GM12872 (cell line): ENCODE measurements around the gene ARHGAP29.

ENCODE experiments used
- TF ChIP-seq, protein P1 (sequence below): IDR thresholded peaks from 3 replicates; pipeline ENCODE4 v1.5.1; 2011; ENCODE audit warnings: low read depth, mild to moderate bottlenecking, low read length, moderate library complexity; ENCODE audit not compliant: insufficient read depth

ARHGAP29 gene

DNA sequence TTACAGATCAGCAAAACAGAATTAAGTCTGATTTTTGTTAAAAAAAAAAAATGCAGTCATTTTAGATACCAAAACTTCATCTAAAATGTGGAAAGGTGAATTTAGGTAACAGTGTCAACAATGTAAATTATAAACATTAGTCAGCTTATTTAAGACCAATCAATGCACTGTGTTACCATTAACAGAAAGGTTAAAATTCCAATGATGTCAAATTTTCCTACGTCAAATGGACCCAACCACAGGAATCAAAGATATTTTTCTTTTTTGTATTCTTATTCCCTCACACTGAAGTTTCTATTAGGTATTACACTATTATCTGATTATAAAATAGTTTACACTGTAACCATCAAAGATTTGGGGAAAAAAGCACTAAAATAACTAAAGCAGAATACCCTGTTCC, 6.5 kb downstream of the ARHGAP29 start:
- TF ChIP-seq, protein P1, sequence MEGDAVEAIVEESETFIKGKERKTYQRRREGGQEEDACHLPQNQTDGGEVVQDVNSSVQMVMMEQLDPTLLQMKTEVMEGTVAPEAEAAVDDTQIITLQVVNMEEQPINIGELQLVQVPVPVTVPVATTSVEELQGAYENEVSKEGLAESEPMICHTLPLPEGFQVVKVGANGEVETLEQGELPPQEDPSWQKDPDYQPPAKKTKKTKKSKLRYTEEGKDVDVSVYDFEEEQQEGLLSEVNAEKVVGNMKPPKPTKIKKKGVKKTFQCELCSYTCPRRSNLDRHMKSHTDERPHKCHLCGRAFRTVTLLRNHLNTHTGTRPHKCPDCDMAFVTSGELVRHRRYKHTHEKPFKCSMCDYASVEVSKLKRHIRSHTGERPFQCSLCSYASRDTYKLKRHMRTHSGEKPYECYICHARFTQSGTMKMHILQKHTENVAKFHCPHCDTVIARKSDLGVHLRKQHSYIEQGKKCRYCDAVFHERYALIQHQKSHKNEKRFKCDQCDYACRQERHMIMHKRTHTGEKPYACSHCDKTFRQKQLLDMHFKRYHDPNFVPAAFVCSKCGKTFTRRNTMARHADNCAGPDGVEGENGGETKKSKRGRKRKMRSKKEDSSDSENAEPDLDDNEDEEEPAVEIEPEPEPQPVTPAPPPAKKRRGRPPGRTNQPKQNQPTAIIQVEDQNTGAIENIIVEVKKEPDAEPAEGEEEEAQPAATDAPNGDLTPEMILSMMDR, result no peak

DNA sequence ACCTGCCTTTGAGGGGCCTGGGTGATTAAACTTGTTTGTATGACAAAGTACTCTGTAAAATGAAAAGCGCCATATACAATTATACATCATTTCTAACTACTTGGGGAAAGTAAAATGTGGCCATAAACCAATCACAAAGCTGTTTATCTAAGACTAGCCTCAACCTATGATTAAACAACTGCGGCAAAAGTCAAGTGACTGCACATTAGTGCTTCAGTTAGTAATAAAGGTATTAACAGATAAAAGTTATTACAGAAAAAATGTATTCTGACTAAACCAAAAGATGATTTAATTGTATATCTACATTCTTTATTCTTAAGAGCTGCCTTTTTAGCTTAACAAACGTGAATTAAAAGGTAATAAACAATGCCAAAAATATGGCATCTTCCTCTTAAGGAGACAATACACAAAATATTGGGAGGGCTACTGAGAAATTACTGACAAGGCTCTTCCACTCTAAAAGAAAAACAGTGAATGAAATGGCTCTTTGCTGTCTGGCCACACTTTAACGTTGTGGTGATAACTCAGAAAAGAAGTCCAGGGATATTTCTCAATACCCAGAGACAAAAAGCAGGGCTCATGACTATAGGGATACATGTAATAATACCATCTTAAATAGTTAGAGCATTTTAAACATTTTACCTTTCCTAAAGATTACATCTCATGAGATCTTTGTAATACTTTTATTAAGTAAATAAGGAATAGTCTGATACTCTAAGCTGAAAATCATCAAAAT, 8.6 kb downstream of the ARHGAP29 start:
- TF ChIP-seq, protein P1, result no peak

DNA sequence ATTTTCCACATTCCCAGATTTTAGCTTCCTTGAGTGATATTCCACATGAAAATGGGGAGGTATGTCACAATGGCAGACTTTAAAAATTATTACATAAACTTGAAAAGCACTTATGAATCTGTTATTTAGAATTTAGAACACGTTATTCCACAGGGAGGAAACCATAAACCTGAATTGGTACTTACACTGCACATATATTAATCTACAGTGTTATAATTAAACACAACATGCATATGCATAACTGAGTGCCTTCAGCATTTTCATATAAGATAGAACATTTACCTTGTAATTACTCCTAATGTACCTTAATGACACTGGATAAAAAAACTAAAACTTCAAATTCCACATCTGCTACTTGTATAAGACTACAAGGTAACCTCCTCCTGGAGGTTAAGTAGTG, 9.8 kb downstream of the ARHGAP29 start:
- TF ChIP-seq, protein P1, result no peak

DNA sequence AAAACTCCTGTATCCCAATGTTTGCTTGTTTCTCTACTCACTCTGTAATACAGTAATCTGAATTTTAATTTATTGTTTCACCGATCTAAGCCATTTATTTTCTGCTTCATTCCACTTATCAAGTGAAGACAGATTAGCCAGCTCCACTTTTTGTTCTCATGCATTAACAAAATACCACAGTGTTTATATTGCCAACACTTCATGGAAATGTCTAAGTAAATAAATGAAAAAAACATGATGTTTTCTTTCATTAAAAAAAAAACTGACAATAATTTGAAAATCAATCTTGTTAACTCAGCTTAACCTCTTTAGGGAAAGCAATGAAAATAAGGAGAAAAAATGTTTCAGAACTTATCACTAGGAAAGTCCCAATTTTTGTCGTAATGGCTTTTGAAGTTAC, 11.5 kb downstream of the ARHGAP29 start:
- TF ChIP-seq, protein P1, result no peak

DNA sequence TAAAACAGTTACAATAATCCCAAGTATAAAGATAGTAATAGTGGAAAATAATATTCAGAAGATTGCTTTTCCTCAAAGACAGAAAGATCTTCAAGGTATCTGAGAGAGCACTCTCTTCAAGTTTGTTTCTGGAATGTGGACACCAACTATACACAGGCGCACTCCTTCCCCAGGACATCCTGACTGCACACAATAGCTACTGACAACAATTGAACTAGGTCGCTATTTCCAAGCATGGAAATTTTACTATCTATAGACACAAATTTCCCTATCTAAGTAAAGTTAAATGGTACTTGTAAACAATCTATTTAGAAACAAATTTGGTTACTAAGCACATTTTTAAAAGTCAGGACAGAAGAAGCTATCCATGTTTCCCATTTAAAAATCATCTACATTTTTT, 19.1 kb downstream of the ARHGAP29 start:
- TF ChIP-seq, protein P1, result no peak

DNA sequence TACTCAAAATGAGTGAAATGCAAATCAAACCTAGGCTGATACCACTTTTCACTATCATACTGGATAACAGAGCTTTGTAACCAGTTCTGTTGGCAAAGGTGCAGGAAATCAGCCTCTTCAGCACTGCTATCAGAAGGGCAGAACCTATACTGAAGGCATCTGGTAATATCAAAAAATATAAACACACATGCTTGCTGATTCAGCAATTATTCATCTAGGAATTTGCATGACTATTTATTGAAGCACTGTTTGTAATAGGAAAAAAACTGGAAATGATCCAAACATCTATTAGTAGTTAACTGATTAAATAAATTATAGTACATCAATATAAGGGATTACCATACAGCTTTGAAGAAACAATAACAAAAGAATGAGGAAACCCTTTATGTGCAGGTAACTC, 21.4 kb downstream of the ARHGAP29 start:
- TF ChIP-seq, protein P1, result no peak

DNA sequence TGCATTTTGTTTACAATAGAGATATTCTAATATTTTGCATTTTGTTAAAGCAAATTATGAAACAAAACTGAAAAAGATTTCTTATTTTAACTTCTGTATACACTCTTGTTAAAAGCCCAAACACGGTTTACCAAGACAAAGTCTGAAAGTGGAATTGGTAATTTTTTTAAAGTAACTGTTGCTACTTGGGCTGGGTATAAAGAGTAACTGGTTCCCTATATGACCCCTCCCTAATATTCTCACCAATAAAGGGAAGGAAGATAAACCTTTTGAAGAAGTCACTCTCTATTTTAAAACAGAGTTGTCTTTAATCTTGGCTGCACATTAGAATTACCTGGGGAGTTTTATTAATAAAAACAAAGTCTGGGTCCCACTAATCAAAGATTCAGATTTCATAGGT, 27.4 kb downstream of the ARHGAP29 start:
- TF ChIP-seq, protein P1, result no peak
